ENCODE results near the gene ST8SIA1. TPM values are rescaled to one million over a fixed set of nuclear protein-coding genes. Genes with fewer than 3 reads are reported as not detected.
A peak's percentile ranks its signal among the peaks of the same experiment; 100 is the strongest.

ST8SIA1 gene
- polyA plus RNA-seq, 1 donor from 2014 or later: 22.5 TPM

- Histone ChIP-seq H3K27me3 (ENCODE audit: insufficient read depth, low read depth, low read length) (no peaks in the 10 kb centered on the region), H3K36me3 (ENCODE audit: insufficient read depth, low read length) (no peaks in the 10 kb centered on the region), H4K20me1 (ENCODE audit: insufficient read depth) (no peaks in the 10 kb centered on the region), H3K4me3 (ENCODE audit: low read length) (no peak overlapping the region), H3K9me2 (ENCODE audit: insufficient read depth, low read length) (no peaks in the 10 kb centered on the region), H3K79me2 (replicated peaks; ENCODE audit: insufficient read depth, low read length) (peaks cover 4% of the 10 kb centered on the region), H3K27ac (ENCODE audit: low read length) (no peak overlapping the region), H2AFZ (ENCODE audit: low read depth, low read length) (no peak overlapping the region), H3F3A (ENCODE audit: insufficient read depth, low read length, poor library complexity, severe bottlenecking) (no peaks in the 10 kb centered on the region), H3K9ac (ENCODE audit: low read length) (no peak overlapping the region), H3K4me2 (ENCODE audit: low read length) (no peak overlapping the region), H3K9me3 (ENCODE audit: low read length) (no peaks in the 10 kb centered on the region)
- TF ChIP-seq RAD21 (conservative IDR thresholded peaks at IDR 0.05) (no peak), POLR2AphosphoS5 (IDR thresholded peaks at IDR 0.05) (no peak), SMC3 (conservative IDR thresholded peaks at IDR 0.05; ENCODE audit: poor library complexity) (no peak), REST (IDR thresholded peaks at IDR 0.05; ENCODE audit: borderline replicate concordance) (no peak), EZH2 (IDR thresholded peaks at IDR 0.05; ENCODE audit: borderline replicate concordance, insufficient read depth, low read length, poor library complexity, severe bottlenecking) (no peak), TAF1 (IDR thresholded peaks at IDR 0.05; ENCODE audit: low read depth) (no peak), EP300 (conservative IDR thresholded peaks at IDR 0.05; ENCODE audit: poor library complexity, severe bottlenecking) (no peak), CTCF (IDR thresholded peaks at IDR 0.05; ENCODE audit: poor library complexity, severe bottlenecking) (no peak), MXI1 (conservative IDR thresholded peaks at IDR 0.05; ENCODE audit: poor library complexity, severe bottlenecking) (no peak)
Measured at GRCh38 chr12:22310709-22311108, 23.8 kb downstream of the ST8SIA1 start.

GRCh38 chr12:22310275-22310674 lies 24.2 kb downstream of the ST8SIA1 start:
- no peaks in the 10 kb centered on the region for H4K20me1 ChIP-seq (ENCODE audit: insufficient read depth)

More at GRCh38 chr12:22310275-22310674, 24.2 kb downstream of the ST8SIA1 start:
- Histone ChIP-seq H3K27me3 (ENCODE audit: insufficient read depth, low read depth, low read length) (no peaks in the 10 kb centered on the region), H3K4me2 (ENCODE audit: low read length) (no peak overlapping the region), H3K9ac (ENCODE audit: low read length) (no peak overlapping the region), H3K36me3 (ENCODE audit: insufficient read depth, low read length) (no peaks in the 10 kb centered on the region), H3F3A (ENCODE audit: insufficient read depth, low read length, poor library complexity, severe bottlenecking) (no peaks in the 10 kb centered on the region), H3K4me3 (ENCODE audit: low read length) (no peak overlapping the region), H3K9me3 (ENCODE audit: low read length) (no peaks in the 10 kb centered on the region), H3K9me2 (ENCODE audit: insufficient read depth, low read length) (no peaks in the 10 kb centered on the region), H3K27ac (ENCODE audit: low read length) (no peak overlapping the region), H2AFZ (ENCODE audit: low read depth, low read length) (no peak overlapping the region), H3K79me2 (replicated peaks; ENCODE audit: insufficient read depth, low read length) (peaks cover 4% of the 10 kb centered on the region)
- TF ChIP-seq RAD21 (conservative IDR thresholded peaks at IDR 0.05) (no peak), POLR2AphosphoS5 (IDR thresholded peaks at IDR 0.05) (no peak), TAF1 (IDR thresholded peaks at IDR 0.05; ENCODE audit: low read depth) (no peak), SMC3 (conservative IDR thresholded peaks at IDR 0.05; ENCODE audit: poor library complexity) (no peak), EP300 (conservative IDR thresholded peaks at IDR 0.05; ENCODE audit: poor library complexity, severe bottlenecking) (peak; percentile 12), EZH2 (IDR thresholded peaks at IDR 0.05; ENCODE audit: borderline replicate concordance, insufficient read depth, low read length, poor library complexity, severe bottlenecking) (no peak)

All from neural cell (in vitro differentiated cells).